ENCODE measurements around the gene GLI3. TPM values are rescaled to one million over a fixed set of nuclear protein-coding genes. Genes with fewer than 3 reads are reported as not detected.

GLI3 gene
- total and polyA plus RNA-seq, 2 experiments from 2014 or later: 15.2 to 27.9 TPM

DNA sequence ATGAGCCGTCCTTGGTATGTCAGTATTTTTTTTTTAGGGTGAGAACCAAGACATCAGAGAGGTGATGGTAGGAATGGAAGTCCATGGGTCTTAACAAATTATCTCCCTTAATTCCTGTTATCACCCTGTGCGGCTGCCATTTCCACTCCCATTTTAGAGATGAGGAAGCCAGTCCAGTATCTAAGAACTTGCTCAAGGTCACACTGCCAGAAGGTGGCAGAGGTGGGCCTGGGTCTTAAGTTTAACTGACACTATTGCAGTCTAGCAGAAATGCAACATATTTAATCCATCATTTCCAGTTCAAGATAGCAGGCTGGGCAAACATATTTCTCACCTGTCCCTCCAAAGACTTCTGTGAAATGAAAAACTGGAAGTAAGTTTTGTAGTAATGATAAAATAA is 108.3 kb downstream of the GLI3 start:
- peak; percentile 26 for TF ChIP-seq CTCF (IDR thresholded peaks at IDR 0.05; ENCODE audit: low read depth, low read length)
- no peaks in the 10 kb centered on the region for H3K36me3 ChIP-seq
- H3K9me3 ChIP-seq (ENCODE audit: low read depth): no peaks in the 10 kb centered on the region
- DNase-seq (ENCODE audit: low read depth in 1 of 2, low spot score in 1 of 2): peak in 1 of 2 donors; percentile 38
- H3K27ac ChIP-seq: no peak overlapping the region
- H3K4me3 ChIP-seq: no peak overlapping the region
- H3K27me3 ChIP-seq: no peaks in the 10 kb centered on the region
- H3K4me1 ChIP-seq (ENCODE audit: low read depth): peaks cover 40% of the 10 kb centered on the region

GRCh38 chr7:42127232-42127622 is 109.8 kb downstream of the GLI3 start:
- Histone ChIP-seq H3K4me1 (ENCODE audit: low read depth) (peaks cover 50% of the 10 kb centered on the region), H3K36me3 (no peaks in the 10 kb centered on the region), H3K27ac (peak overlapping the region; percentile 84), H3K27me3 (no peaks in the 10 kb centered on the region), H3K4me3 (no peak overlapping the region), H3K9me3 (ENCODE audit: low read depth) (no peaks in the 10 kb centered on the region)
- no peak for TF ChIP-seq CTCF (IDR thresholded peaks at IDR 0.05; ENCODE audit: low read depth, low read length)
- DNase-seq (ENCODE audit: low read depth in 1 of 2, low spot score in 1 of 2): no peak

- DNase-seq (ENCODE audit: low read depth in 1 of 2, low spot score in 1 of 2): no peak
- H3K36me3 ChIP-seq: no peaks in the 10 kb centered on the region
- H3K9me3 ChIP-seq (ENCODE audit: low read depth): no peaks in the 10 kb centered on the region
- TF ChIP-seq CTCF (IDR thresholded peaks at IDR 0.05; ENCODE audit: low read depth, low read length): no peak
- H3K27ac ChIP-seq: peak overlapping the region; percentile 84
- no peak overlapping the region for H3K4me3 ChIP-seq
- H3K27me3 ChIP-seq: no peaks in the 10 kb centered on the region
- H3K4me1 ChIP-seq (ENCODE audit: low read depth): peaks cover 53% of the 10 kb centered on the region
These were observed 110.4 kb downstream of the GLI3 start for GRCh38 chr7:42126475-42127231.

DNA sequence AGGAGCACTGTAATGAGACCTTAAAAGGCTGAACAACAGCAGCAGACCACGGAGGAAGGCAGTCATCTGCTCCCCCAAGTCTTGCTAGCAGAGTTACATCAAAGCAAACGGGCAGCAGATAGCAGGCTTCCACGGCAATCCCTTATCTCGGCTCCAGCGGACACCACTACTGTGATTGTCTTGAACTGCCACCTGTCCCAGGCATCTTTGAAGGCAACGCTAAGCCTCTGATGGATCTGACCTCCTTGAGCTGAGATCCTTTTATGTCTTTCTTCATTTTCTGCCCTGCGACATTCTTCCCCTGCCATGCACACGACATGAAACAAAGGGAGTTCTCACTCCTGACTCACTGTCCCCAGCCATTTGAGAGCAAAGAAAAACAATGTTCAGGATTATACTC is 111.7 kb downstream of the GLI3 start:
- Histone ChIP-seq H3K4me1 (ENCODE audit: low read depth) (peaks cover 53% of the 10 kb centered on the region), H3K36me3 (no peaks in the 10 kb centered on the region), H3K9me3 (ENCODE audit: low read depth) (no peaks in the 10 kb centered on the region), H3K27me3 (no peaks in the 10 kb centered on the region), H3K27ac (peak overlapping the region; percentile 84), H3K4me3 (no peak overlapping the region)
- TF ChIP-seq CTCF (IDR thresholded peaks at IDR 0.05; ENCODE audit: low read depth, low read length): no peak
- no peak for DNase-seq (ENCODE audit: low read depth in 1 of 2, low spot score in 1 of 2)

DNA sequence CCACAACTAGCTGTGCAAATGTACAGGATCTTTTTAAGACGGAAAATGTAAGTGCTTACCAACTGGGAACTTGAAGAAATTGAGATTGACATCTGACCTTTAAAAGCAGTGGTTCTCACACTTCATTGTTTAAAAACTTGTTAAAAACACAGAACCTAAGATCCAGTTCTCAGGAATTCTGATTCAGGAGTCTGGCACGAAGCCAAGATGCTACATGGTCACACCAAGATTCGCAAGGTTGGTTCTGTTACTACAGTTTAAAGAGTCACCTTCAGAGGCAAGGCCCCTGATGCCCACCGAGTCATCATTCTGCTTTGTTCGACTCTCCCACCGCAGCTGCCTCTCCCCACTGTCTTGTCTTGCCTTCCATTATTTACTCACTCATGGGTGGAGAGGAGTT is 113.3 kb downstream of the GLI3 start:
- H3K27ac ChIP-seq: no peak overlapping the region
- H3K4me1 ChIP-seq (ENCODE audit: low read depth): peaks cover 62% of the 10 kb centered on the region
- no peaks in the 10 kb centered on the region for H3K36me3 ChIP-seq
- no peak for DNase-seq (ENCODE audit: low read depth in 1 of 2, low spot score in 1 of 2)
- H3K9me3 ChIP-seq (ENCODE audit: low read depth): no peaks in the 10 kb centered on the region
- TF ChIP-seq CTCF (IDR thresholded peaks at IDR 0.05; ENCODE audit: low read depth, low read length): no peak
- no peak overlapping the region for H3K4me3 ChIP-seq
- H3K27me3 ChIP-seq: no peaks in the 10 kb centered on the region
